ENCODE measurements around the gene DDX55. TPM values are rescaled to one million over a fixed set of nuclear protein-coding genes. Genes with fewer than 3 reads are reported as not detected.

The DDX55 gene
- total and polyA plus RNA-seq, 11 donors: 3.9 to 15.3 (median 6.0) TPM

- Histone ChIP-seq H3K36me3 (peaks cover 3 to 100% (median 97%) of the 10 kb centered on the region in 9 donors), H3K4me1 (peaks cover 0 to 16% (median 0%) of the 10 kb centered on the region in 12 donors), H3K27ac (peak overlapping the region in 3 of 12 donors; percentile 1 to 42 (median 3)), H3K4me3 (no peak overlapping the region), H3K9me3 (no peaks in the 10 kb centered on the region), H3K27me3 (no peaks in the 10 kb centered on the region)
- intact Hi-C loops (cut with DNase I): no loop called here
- no peak for DNase-seq
- no peak for ATAC-seq
- WGBS, 4 donors: 91 to 98% (median 95%) methylated on average over 2 of the region's 2 CpGs
- TF ChIP-seq CTCF (IDR thresholded peaks at IDR 0.05): no peak
- no peak for TF ChIP-seq POLR2A (IDR thresholded peaks at IDR 0.05)
Observed at GRCh38 chr12:123614110-123614509, 12.2 kb downstream of the DDX55 start.

- ATAC-seq (peak in 3 of 4 donors; percentile 45 to 62 (median 52)), DNase-seq (peak in 1 of 5 donors; percentile 13)
- H3K4me1 ChIP-seq: peaks cover 0 to 16% (median 0%) of the 10 kb centered on the region in 12 donors
- H3K27me3 ChIP-seq: no peaks in the 10 kb centered on the region
- H3K27ac ChIP-seq: peak overlapping the region in 6 of 12 donors; percentile 1 to 42 (median 26)
- no peak for TF ChIP-seq CTCF (IDR thresholded peaks at IDR 0.05)
- TF ChIP-seq POLR2A (IDR thresholded peaks at IDR 0.05): no peak
- intact Hi-C loops (cut with DNase I): no loop called here
- H3K9me3 ChIP-seq: no peaks in the 10 kb centered on the region
- 54 to 70% (median 64%) methylated on average over 4 of the region's 4 CpGs for WGBS, 4 donors
- peaks cover 3 to 100% (median 97%) of the 10 kb centered on the region in 9 donors for H3K36me3 ChIP-seq
- H3K4me3 ChIP-seq: no peak overlapping the region
Observed at GRCh38 chr12:123614531-123614930, 12.6 kb downstream of the DDX55 start.

GRCh38 chr12:123617144-123617543 lies 15.2 kb downstream of the DDX55 start:
- no peak overlapping the region for H3K27ac ChIP-seq
- intact Hi-C loops (cut with DNase I): no loop called here

GRCh38 chr12:123617580-123617979 lies 15.7 kb downstream of the DDX55 start:
- no peak for TF ChIP-seq POLR2A (IDR thresholded peaks at IDR 0.05)
- TF ChIP-seq CTCF (IDR thresholded peaks at IDR 0.05): no peak
- no peak overlapping the region for H3K27ac ChIP-seq
- peaks cover 0 to 100% (median 98%) of the 10 kb centered on the region in 9 donors for H3K36me3 ChIP-seq
- no peaks in the 10 kb centered on the region for H3K9me3 ChIP-seq
- no peak for DNase-seq
- intact Hi-C loops (cut with DNase I): no loop called here
- no peak for ATAC-seq
- no peak overlapping the region for H3K4me3 ChIP-seq
- no peaks in the 10 kb centered on the region for H3K27me3 ChIP-seq
- H3K4me1 ChIP-seq: peaks cover 0 to 16% (median 0%) of the 10 kb centered on the region in 12 donors
- 68 to 87% (median 78%) methylated on average over 13 of the region's 13 CpGs for WGBS, 4 donors

More at GRCh38 chr12:123617144-123617543, 15.2 kb downstream of the DDX55 start:
- H3K4me1 ChIP-seq: peaks cover 0 to 16% (median 0%) of the 10 kb centered on the region in 12 donors
- WGBS, 4 donors: 86 to 97% (median 88%) methylated on average over 3 of the region's 3 CpGs
- H3K9me3 ChIP-seq: no peaks in the 10 kb centered on the region
- DNase-seq: no peak
- no peak for TF ChIP-seq POLR2A (IDR thresholded peaks at IDR 0.05)
- TF ChIP-seq CTCF (IDR thresholded peaks at IDR 0.05): no peak
- no peak overlapping the region for H3K4me3 ChIP-seq
- no peaks in the 10 kb centered on the region for H3K27me3 ChIP-seq
- ATAC-seq: no peak
- H3K36me3 ChIP-seq: peaks cover 0 to 100% (median 98%) of the 10 kb centered on the region in 9 donors

Data from heart left ventricle (tissue), 16 donors.